Measurements from ENCODE around the gene TFDP1. TPM values are rescaled to one million over a fixed set of nuclear protein-coding genes. Genes with fewer than 3 reads are reported as not detected.
A peak's percentile ranks its signal among the peaks of the same experiment; 100 is the strongest.

Gene TFDP1
- polyA plus RNA-seq, 3 donors: 30.3 to 54.0 (median 37.6) TPM

- H3K36me3 ChIP-seq (replicated peaks in 1 of 2; ENCODE audit: control insufficient read depth in 1 of 2, insufficient read depth in 2 of 2, low read length in 2 of 2): no peaks in the 10 kb centered on the region
- no peak overlapping the region for H3K9ac ChIP-seq (ENCODE audit: insufficient read depth, low read length, poor library complexity, severe bottlenecking)
- H2AFZ ChIP-seq (ENCODE audit: insufficient read depth, low read depth, low read length, poor library complexity, severe bottlenecking): no peak overlapping the region
- TF ChIP-seq CTCF (IDR thresholded peaks at IDR 0.05): no peak
- Mint-ChIP-seq H3K4me1 (peaks cover 8% of the 10 kb centered on the region), H3K27ac (peak overlapping the region in 2 of 7 donors; percentile 35 to 64), H3K27me3 (ENCODE audit: low read depth in 3 of 3) (peaks cover 11 to 17% (median 13%) of the 10 kb centered on the region in 3 donors), H3K9me3 (peaks cover 0 to under 1% (median 0%) of the 10 kb centered on the region in 7 donors), H3K4me3 (no peak overlapping the region), H3K36me3 (no peaks in the 10 kb centered on the region)
- WGBS (ENCODE audit: insufficient coverage): 86% methylated on average over 17 of the region's 17 CpGs
- H3K9me3 ChIP-seq (replicated peaks in 1 of 2; ENCODE audit: control insufficient read depth in 1 of 2, insufficient read depth in 1 of 2, low read length in 2 of 2): no peaks in the 10 kb centered on the region
- no peak overlapping the region for H3K4me3 ChIP-seq (replicated peaks in 1 of 3; ENCODE audit: low read depth in 2 of 3, low read length in 3 of 3)
- no peak for DNase-seq
- intact Hi-C loops (cut with micrococcal nuclease): no loop called here
- H3K4me2 ChIP-seq (replicated peaks; ENCODE audit: extremely low read depth, low read length, poor library complexity, severe bottlenecking): no peak overlapping the region
- no peaks in the 10 kb centered on the region for H3K4me1 ChIP-seq (ENCODE audit: control insufficient read depth in 1 of 2, insufficient read depth in 2 of 2, low read length in 2 of 2)
- no peaks in the 10 kb centered on the region for H4K20me1 ChIP-seq (ENCODE audit: insufficient read depth, low read length)
- no peaks in the 10 kb centered on the region for H3K79me2 ChIP-seq (ENCODE audit: insufficient read depth, low read length)
- no peaks in the 10 kb centered on the region for H3K27me3 ChIP-seq (ENCODE audit: control insufficient read depth in 2 of 2, insufficient read depth in 2 of 2, low read length in 2 of 2)
- no peak overlapping the region for H3K27ac ChIP-seq (ENCODE audit: low read depth in 1 of 2, low read length in 2 of 2)
Measured at GRCh38 chr13:113564331-113565023, 20.1 kb upstream of the TFDP1 start.

GRCh38 chr13:113565526-113566226 is 18.9 kb upstream of the TFDP1 start:
- Mint-ChIP-seq H3K4me3 (no peak overlapping the region), H3K36me3 (no peaks in the 10 kb centered on the region), H3K27ac (no peak overlapping the region), H3K9me3 (no peaks in the 10 kb centered on the region), H3K4me1 (peaks cover 8% of the 10 kb centered on the region), H3K27me3 (ENCODE audit: low read depth in 3 of 3) (peaks cover 11 to 18% (median 16%) of the 10 kb centered on the region in 3 donors)
- Histone ChIP-seq H3K4me2 (replicated peaks; ENCODE audit: extremely low read depth, low read length, poor library complexity, severe bottlenecking) (no peak overlapping the region), H3K27me3 (ENCODE audit: control insufficient read depth in 2 of 2, insufficient read depth in 2 of 2, low read length in 2 of 2) (no peaks in the 10 kb centered on the region), H3K4me1 (ENCODE audit: control insufficient read depth in 1 of 2, insufficient read depth in 2 of 2, low read length in 2 of 2) (no peaks in the 10 kb centered on the region), H3K36me3 (replicated peaks in 1 of 2; ENCODE audit: control insufficient read depth in 1 of 2, insufficient read depth in 2 of 2, low read length in 2 of 2) (no peaks in the 10 kb centered on the region), H3K79me2 (ENCODE audit: insufficient read depth, low read length) (no peaks in the 10 kb centered on the region), H3K4me3 (replicated peaks in 1 of 3; ENCODE audit: low read depth in 2 of 3, low read length in 3 of 3) (no peak overlapping the region), H4K20me1 (ENCODE audit: insufficient read depth, low read length) (no peaks in the 10 kb centered on the region), H3K9me3 (replicated peaks in 1 of 2; ENCODE audit: control insufficient read depth in 1 of 2, insufficient read depth in 1 of 2, low read length in 2 of 2) (no peaks in the 10 kb centered on the region), H2AFZ (ENCODE audit: insufficient read depth, low read depth, low read length, poor library complexity, severe bottlenecking) (no peak overlapping the region), H3K27ac (ENCODE audit: low read depth in 1 of 2, low read length in 2 of 2) (no peak overlapping the region), H3K9ac (ENCODE audit: insufficient read depth, low read length, poor library complexity, severe bottlenecking) (no peak overlapping the region)
- WGBS (ENCODE audit: insufficient coverage): 85% methylated on average over 21 of the region's 26 CpGs
- no peak for DNase-seq
- intact Hi-C loops (cut with micrococcal nuclease): no loop called here
- TF ChIP-seq CTCF (IDR thresholded peaks at IDR 0.05): no peak

Measured in CD14-positive monocyte (primary cell).